ENCODE results near the gene SH3BP2.

The SH3BP2 gene

GRCh38 chr4:2887343-2887742 lies 94.5 kb downstream of the SH3BP2 start:
- DNase-seq = no peak

GRCh38 chr4:2888886-2889285 lies 96.0 kb downstream of the SH3BP2 start:
- DNase-seq = no peak
